Fibroblast of the aortic adventitia (primary cell): ENCODE measurements around the gene LRRK2. TPM values are rescaled to one million over a fixed set of nuclear protein-coding genes. Genes with fewer than 3 reads are reported as not detected.

Source experiments
- DNase-seq: peaks from one replicate; pipeline ENCODE4 v3.0.0-alpha.2; 2010; ENCODE audit warnings: low read depth
- H3K4me3 ChIP-seq: 2 replicates; pipeline ENCODE4 v1.5.1; 2011; ENCODE audit warnings: low read depth, mild to moderate bottlenecking, control low read depth, low read length, moderate library complexity
- total RNA-seq: library from RNA; depleted of rRNA; stranded (reverse); fragments of >200 nt; gene quantifications from 2 replicates; pipeline ENCODE4 v1.2.3, GENCODE V29; 2012; ENCODE audit warnings: low replicate concordance
- TF ChIP-seq, protein P1 (sequence below): IDR thresholded peaks from 2 replicates; pipeline ENCODE4 v1.5.1; 2011; ENCODE audit warnings: mild to moderate bottlenecking, low read length, control low read depth, inconsistent platforms; ENCODE audit not compliant: insufficient read depth

The LRRK2 gene
- total RNA-seq, 1 donor: 22.1 TPM

DNA sequence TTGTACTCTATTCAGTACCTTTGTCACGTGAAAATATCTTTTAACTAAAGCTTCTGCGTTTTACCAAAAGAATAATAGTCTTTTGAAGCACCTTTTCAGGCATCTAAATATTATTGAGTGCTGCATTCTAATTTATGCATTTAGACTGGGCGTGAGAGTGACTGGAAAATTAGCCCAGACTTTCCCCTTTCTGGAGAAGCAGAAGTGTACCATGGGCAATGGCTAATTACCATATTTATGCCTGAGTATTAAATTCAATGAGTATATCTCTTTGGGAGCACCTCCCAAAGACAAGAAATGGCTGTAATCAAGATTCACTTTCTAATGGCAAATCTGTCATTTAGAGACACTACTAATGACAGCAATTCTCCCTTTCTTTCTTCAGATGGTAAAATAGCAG lies 174.9 kb downstream of the LRRK2 start:
- DNase-seq: no peak
- no peak overlapping the region for H3K4me3 ChIP-seq
- TF ChIP-seq, protein P1, sequence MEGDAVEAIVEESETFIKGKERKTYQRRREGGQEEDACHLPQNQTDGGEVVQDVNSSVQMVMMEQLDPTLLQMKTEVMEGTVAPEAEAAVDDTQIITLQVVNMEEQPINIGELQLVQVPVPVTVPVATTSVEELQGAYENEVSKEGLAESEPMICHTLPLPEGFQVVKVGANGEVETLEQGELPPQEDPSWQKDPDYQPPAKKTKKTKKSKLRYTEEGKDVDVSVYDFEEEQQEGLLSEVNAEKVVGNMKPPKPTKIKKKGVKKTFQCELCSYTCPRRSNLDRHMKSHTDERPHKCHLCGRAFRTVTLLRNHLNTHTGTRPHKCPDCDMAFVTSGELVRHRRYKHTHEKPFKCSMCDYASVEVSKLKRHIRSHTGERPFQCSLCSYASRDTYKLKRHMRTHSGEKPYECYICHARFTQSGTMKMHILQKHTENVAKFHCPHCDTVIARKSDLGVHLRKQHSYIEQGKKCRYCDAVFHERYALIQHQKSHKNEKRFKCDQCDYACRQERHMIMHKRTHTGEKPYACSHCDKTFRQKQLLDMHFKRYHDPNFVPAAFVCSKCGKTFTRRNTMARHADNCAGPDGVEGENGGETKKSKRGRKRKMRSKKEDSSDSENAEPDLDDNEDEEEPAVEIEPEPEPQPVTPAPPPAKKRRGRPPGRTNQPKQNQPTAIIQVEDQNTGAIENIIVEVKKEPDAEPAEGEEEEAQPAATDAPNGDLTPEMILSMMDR: no peak

DNA sequence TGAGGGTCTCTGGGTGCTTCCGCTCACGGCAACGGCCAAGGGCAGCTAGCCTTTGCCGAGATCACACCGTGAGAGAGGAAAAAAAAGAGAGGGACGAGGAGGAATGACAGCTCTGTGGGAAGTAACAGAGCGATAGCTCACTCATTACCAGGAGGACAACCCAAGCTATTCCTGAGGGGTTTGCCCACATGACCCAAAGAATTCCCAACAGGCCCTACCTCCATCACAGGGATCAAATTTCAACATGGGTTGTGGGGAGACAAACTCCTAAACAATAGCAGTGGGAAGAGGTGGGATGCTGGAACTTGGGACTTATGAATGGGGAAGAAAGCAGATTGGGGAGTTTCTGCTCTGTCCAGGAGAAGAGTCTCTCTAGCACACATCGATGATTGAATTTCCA lies 180.6 kb downstream of the LRRK2 start:
- TF ChIP-seq, protein P1: no peak
- DNase-seq: no peak
- H3K4me3 ChIP-seq: no peak overlapping the region

Other genes starting within 250 kb of the LRRK2 start
- 9.4 and 16.6 TPM in 2 replicates for gene SLC2A13, start 118.9 kb upstream of the LRRK2 start, total RNA-seq